HG03520 (cell line): ENCODE data around the gene HK2.
"Not testable (repeated sequence)": the region's sequence is repeated elsewhere in the genome, so short reads cannot be mapped to it uniquely, and the experiment has no call there.

Source experiments
- ATAC-seq: cut with Tn5 transposase; IDR thresholded peaks from one replicate; pipeline ENCODE4 v1.9.1; 2021; ENCODE audit warnings: mild to moderate bottlenecking, moderate library complexity; ENCODE audit not compliant: unreplicated experiment

Gene HK2

GRCh38 chr2:74876081-74876886, 42.4 kb downstream of the HK2 start:
- ATAC-seq, result peak; percentile 57

GRCh38 chr2:74877376-74877775, 43.4 kb downstream of the HK2 start:
- ATAC-seq, result no peak

- ATAC-seq, result no peak
Measured at GRCh38 chr2:74877781-74878433, 44.0 kb downstream of the HK2 start.

GRCh38 chr2:74878551-74878950, 44.6 kb downstream of the HK2 start:
- no peak for ATAC-seq

- no peak for ATAC-seq
Measured at GRCh38 chr2:74880054-74880728, 46.3 kb downstream of the HK2 start.

- ATAC-seq, result no peak
Measured at GRCh38 chr2:74881176-74881575, 47.2 kb downstream of the HK2 start.

GRCh38 chr2:74881626-74882298, 47.8 kb downstream of the HK2 start:
- no peak for ATAC-seq

- ATAC-seq, result no peak
Measured at GRCh38 chr2:74882299-74882687, 48.4 kb downstream of the HK2 start.

GRCh38 chr2:74883011-74883410, 49.1 kb downstream of the HK2 start:
- no peak for ATAC-seq

GRCh38 chr2:74884118-74884762, 50.3 kb downstream of the HK2 start:
- no peak for ATAC-seq

GRCh38 chr2:74884866-74885265, 50.9 kb downstream of the HK2 start:
- no peak for ATAC-seq

GRCh38 chr2:74886251-74886650, 52.3 kb downstream of the HK2 start:
- ATAC-seq, result no peak

GRCh38 chr2:74886811-74887210, 52.9 kb downstream of the HK2 start:
- no peak for ATAC-seq

GRCh38 chr2:74887445-74887951, 53.6 kb downstream of the HK2 start:
- no peak for ATAC-seq

GRCh38 chr2:74887960-74888700, 54.2 kb downstream of the HK2 start:
- no peak for ATAC-seq

- ATAC-seq, result no peak
Measured at GRCh38 chr2:74889159-74889558, 55.2 kb downstream of the HK2 start.

- no peak for ATAC-seq
Measured at GRCh38 chr2:74890711-74891110, 56.8 kb downstream of the HK2 start.

GRCh38 chr2:74891136-74891764, 57.3 kb downstream of the HK2 start:
- no peak for ATAC-seq

GRCh38 chr2:74891816-74892215, 57.9 kb downstream of the HK2 start:
- ATAC-seq, result not testable (repeated sequence)
